A549 (cell line): ENCODE data around the gene GPR18. TPM values are rescaled to one million over a fixed set of nuclear protein-coding genes. Genes with fewer than 3 reads are reported as not detected.

ENCODE experiments used
- ATAC-seq, 2 experiments: fragments of 200-7000 bp in 1 of 2; fragments of >200 bp in 1 of 2; cut with Nextera tagmentation in 1 of 2; cut with Tn5 transposase in 1 of 2; 3 replicates each; pipeline versions ENCODE4 v1.8.0 to v1.9.1; 2018 to 2020; ENCODE audit warnings: mild to moderate bottlenecking in 1 of 2, moderate library complexity in 1 of 2
- CTCF ChIA-PET: fragments of 300-600 bp; sonication (Branson Sonifier 250); formaldehyde crosslinking; extraction: SDS; loops from one replicate; lab custom pipeline; 2021; ENCODE audit warnings: antibody characterized with exemption, inconsistent platforms; lab: Yijun Ruan, JAX
- POLR2A ChIA-PET: fragments of 350-600 bp; formaldehyde crosslinking; extraction: SDS; loops from one replicate; lab custom pipeline; 2021; ENCODE audit warnings: antibody characterized with exemption, inconsistent platforms; lab: Yijun Ruan, JAX
- DNase-seq, 2 experiments: peaks; one replicate each; pipeline versions ENCODE4 v3.0.0 to v3.0.0-alpha.2; 2011 to 2016; ENCODE audit warnings: low read depth in 1 of 2, low spot score in 1 of 2
- FAIRE-seq: peaks from 2 replicates; lab custom pipeline; 2011; peaks lifted over from hg19 to GRCh38; lab: Jason Lieb, UNC
- H3K27ac ChIP-seq, 2 experiments: fragments of >200 bp; sonication (Bioruptor Twin); formaldehyde crosslinking; 3 replicates each; pipeline ENCODE4 v1.5.1; 2016 to 2017
- H3K4me1 ChIP-seq: fragments of >200 bp; sonication (Bioruptor Twin); formaldehyde crosslinking; 3 replicates; pipeline ENCODE4 v1.6.1; 2016
- H3K4me2 ChIP-seq: fragments of >200 bp; sonication (Bioruptor Twin); formaldehyde crosslinking; 3 replicates; pipeline ENCODE4 v1.6.1; 2016
- H3K4me3 ChIP-seq: fragments of >200 bp; sonication (Bioruptor Twin); formaldehyde crosslinking; 3 replicates; pipeline ENCODE4 v1.5.1; 2016
- H3K9me3 ChIP-seq: fragments of >200 bp; sonication (Bioruptor Twin); formaldehyde crosslinking; 3 replicates; pipeline ENCODE4 v1.6.1; 2016
- CBX2 ChIP-seq: fragments of 200-600 bp; sonication (generic); IDR thresholded peaks from 2 replicates; pipeline ENCODE4 v1.6.1; 2016; ENCODE audit warnings: low read depth, mild to moderate bottlenecking, borderline replicate concordance
- CBX8 ChIP-seq: fragments of 200-600 bp; sonication (generic); IDR thresholded peaks from 2 replicates; pipeline ENCODE4 v1.6.1; 2016
- CEBPB ChIP-seq, 2 experiments: fragments of >200 bp in 1 of 2; sonication (Bioruptor Twin) in 1 of 2; formaldehyde crosslinking in 1 of 2; IDR thresholded peaks; 2 replicates each; pipeline ENCODE4 v1.6.1; 2012 to 2016
- CHD4 ChIP-seq: fragments of 200-600 bp; sonication (generic); IDR thresholded peaks from 2 replicates; pipeline ENCODE4 v1.6.1; 2016; ENCODE audit warnings: antibody characterized with exemption, mild to moderate bottlenecking, borderline replicate concordance
- EHMT2 ChIP-seq: fragments of 200-600 bp; sonication (generic); IDR thresholded peaks from 2 replicates; pipeline ENCODE4 v1.6.1; 2016; ENCODE audit warnings: antibody characterized with exemption, low read depth, mild to moderate bottlenecking, moderate library complexity
- EP300 ChIP-seq, 2 experiments: fragments of >200 bp; sonication (Bioruptor Twin); formaldehyde crosslinking; IDR thresholded peaks; 2 replicates in 1 of 2; 3 replicates in 1 of 2; pipeline ENCODE4 v1.6.1; 2016 to 2017
- FOSL2 ChIP-seq, 2 experiments: fragments of 450-650 bp in 1 of 2; fragments of >200 bp in 1 of 2; sonication (Bioruptor Twin) in 1 of 2; formaldehyde crosslinking; IDR thresholded peaks; 2 replicates each; pipeline versions ENCODE4 v1.5.0 to v1.6.1; 2016 to 2020; ENCODE audit warnings: mild to moderate bottlenecking in 1 of 2, moderate library complexity in 1 of 2
- FOXS1 ChIP-seq: fragments of 250-450 bp; sonication (Bioruptor Pico); IDR thresholded peaks from 2 replicates; pipeline ENCODE4 v1.5.0; 2020; ENCODE audit warnings: mild to moderate bottlenecking, moderate library complexity
- HDAC2 ChIP-seq: fragments of 200-600 bp; sonication (generic); IDR thresholded peaks from 2 replicates; pipeline ENCODE4 v1.6.1; 2016
- HOXB13 ChIP-seq: fragments of 250-450 bp; sonication (Bioruptor Pico); IDR thresholded peaks from 2 replicates; pipeline ENCODE4 v1.5.0; 2020; ENCODE audit warnings: low read depth, mild to moderate bottlenecking, moderate library complexity
- HOXB5 ChIP-seq: fragments of 250-450 bp; sonication (Bioruptor Pico); IDR thresholded peaks from 2 replicates; pipeline ENCODE4 v1.5.0; 2020; ENCODE audit warnings: mild to moderate bottlenecking, moderate library complexity
- KDM5A ChIP-seq: fragments of 200-600 bp; sonication (generic); IDR thresholded peaks from 2 replicates; pipeline ENCODE4 v1.6.1; 2016; ENCODE audit warnings: antibody characterized with exemption, mild to moderate bottlenecking
- MAFK ChIP-seq: fragments of 450-650 bp; IDR thresholded peaks from 2 replicates; pipeline ENCODE4 v1.6.1; 2014; ENCODE audit not compliant: partially characterized antibody
- MAX ChIP-seq: IDR thresholded peaks from 2 replicates; pipeline ENCODE4 v1.6.1; 2012
- MAZ ChIP-seq: fragments of 150-350 bp; IDR thresholded peaks from 2 replicates; pipeline ENCODE4 v1.6.1; 2014; ENCODE audit warnings: antibody characterized with exemption, low read depth, low read length, borderline replicate concordance
- MYC ChIP-seq: IDR thresholded peaks from 2 replicates; pipeline ENCODE4 v1.6.1; 2012; ENCODE audit warnings: mild to moderate bottlenecking, inconsistent platforms, low read length, improper control_type of control experiment, borderline replicate concordance
- NFE2L2 ChIP-seq: fragments of 150-350 bp; conservative IDR thresholded peaks from 2 replicates; pipeline ENCODE4 v1.6.1; 2014; ENCODE audit warnings: low read length
- NPAS2 ChIP-seq: fragments of 250-450 bp; sonication (Bioruptor Pico); IDR thresholded peaks from 2 replicates; pipeline ENCODE4 v1.8.0; 2022; ENCODE audit warnings: mild to moderate bottlenecking, moderate library complexity, borderline replicate concordance
- POLR2AphosphoS2 ChIP-seq: conservative IDR thresholded peaks from 2 replicates; pipeline ENCODE4 v1.6.1; 2012; ENCODE audit warnings: low read length, improper control_type of control experiment, inconsistent platforms
- RARB ChIP-seq: fragments of 250-450 bp; sonication (Bioruptor Pico); IDR thresholded peaks from 2 replicates; pipeline ENCODE4 v1.8.0; 2021; ENCODE audit warnings: mild to moderate bottlenecking, moderate library complexity
- SREBF2 ChIP-seq: fragments of 450-650 bp; IDR thresholded peaks from 2 replicates; pipeline ENCODE4 v1.6.1; 2014; ENCODE audit warnings: mild to moderate bottlenecking, moderate library complexity
- TFCP2L1 ChIP-seq: fragments of 250-450 bp; sonication (Bioruptor Pico); IDR thresholded peaks from 2 replicates; pipeline ENCODE4 v1.5.0; 2021; ENCODE audit warnings: mild to moderate bottlenecking
- ZNF302 ChIP-seq: fragments of 250-450 bp; sonication (Bioruptor Pico); IDR thresholded peaks from 2 replicates; pipeline ENCODE4 v1.9.0; 2021; ENCODE audit warnings: inconsistent platforms, mild to moderate bottlenecking, moderate library complexity
- WGBS: methylation state at CpG from one replicate; pipeline ENCODE4 v1.1.6; 2017; ENCODE audit errors: missing lambda C conversion rate; 5-methylcytosine and 5-hydroxymethylcytosine counted together
- polyA plus RNA-seq, 4 experiments: library from polyadenylated mRNA; depleted of rRNA in 3 of 4; stranded (reverse); fragments of >200 nt; fragmentation: RNase III in 1 of 4; extraction: RNeasy Plus Mini Kit Qiagen cat#74134 plus additional on column Dnase treatment in 1 of 4; gene quantifications; 2 replicates in 3 of 4; 3 replicates in 1 of 4; pipeline ENCODE4 v1.2.3, GENCODE V29; 2011 to 2017
- TF ChIP-seq, protein P1 (sequence below): IDR thresholded peaks from 2 replicates; pipeline ENCODE4 v1.6.1; 2012; ENCODE audit warnings: low read depth, borderline replicate concordance
- TF ChIP-seq, protein P2 (sequence below): fragments of 250-450 bp; sonication (Bioruptor Pico); IDR thresholded peaks from 2 replicates; pipeline ENCODE4 v1.5.0; 2020; ENCODE audit warnings: low read depth, mild to moderate bottlenecking, moderate library complexity

The GPR18 gene
- polyA plus RNA-seq, 2 of the 4 experiments (the other 2 are of a cell fraction): not detected

- Histone ChIP-seq H3K4me1 (no peaks in the 10 kb centered on the region), H3K27ac (no peak overlapping the region), H3K4me3 (no peak overlapping the region), H3K9me3 (no peaks in the 10 kb centered on the region), H3K4me2 (no peak overlapping the region)
- ATAC-seq (no peak), FAIRE-seq (no peak), DNase-seq (no peak)
- CTCF ChIA-PET: interaction anchor here (1.2 to 2.2 kb wide), 4 partner anchors 8 to 181 kb away, joined by 3 to 8 read pairs (median 6); no protein-coding TSS in a partner anchor
- POLR2A ChIA-PET: interaction anchor here (1.3 kb wide), 1 partner anchor 56 kb away, joined by 3 read pairs; the partner anchor contains the start of gene UBAC2
- 94% methylated on average over 2 of the region's 2 CpGs for WGBS
- no peak for TF ChIP-seq MAFK
- no peak for TF ChIP-seq MAX
Measured at GRCh38 chr13:99256283-99256682, 1.9 kb downstream of the GPR18 start.

- Histone ChIP-seq H3K4me3 (no peak overlapping the region), H3K4me1 (no peaks in the 10 kb centered on the region), H3K27ac (no peak overlapping the region), H3K4me2 (no peak overlapping the region), H3K9me3 (no peaks in the 10 kb centered on the region)
- no peak for TF ChIP-seq SREBF2
- no peak for TF ChIP-seq HOXB5 (CRISPR knock-in tag)
- TF ChIP-seq FOXS1 (CRISPR knock-in tag): no peak
- TF ChIP-seq FOSL2 (IDR thresholded peaks at IDR 0.05): no peak
- no peak for TF ChIP-seq FOSL2 (CRISPR knock-in tag; IDR thresholded peaks at IDR 0.05)
- TF ChIP-seq HDAC2: no peak
- no peak for TF ChIP-seq NFE2L2
- TF ChIP-seq TFCP2L1 (CRISPR knock-in tag): no peak
- TF ChIP-seq CEBPB (IDR thresholded peaks at IDR 0.05): no peak
- no peak for TF ChIP-seq CBX2
- TF ChIP-seq, protein P1, sequence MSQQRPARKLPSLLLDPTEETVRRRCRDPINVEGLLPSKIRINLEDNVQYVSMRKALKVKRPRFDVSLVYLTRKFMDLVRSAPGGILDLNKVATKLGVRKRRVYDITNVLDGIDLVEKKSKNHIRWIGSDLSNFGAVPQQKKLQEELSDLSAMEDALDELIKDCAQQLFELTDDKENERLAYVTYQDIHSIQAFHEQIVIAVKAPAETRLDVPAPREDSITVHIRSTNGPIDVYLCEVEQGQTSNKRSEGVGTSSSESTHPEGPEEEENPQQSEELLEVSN: no peak
- TF ChIP-seq CHD4: no peak
- no peak for TF ChIP-seq MAZ
- no peak for TF ChIP-seq EP300 (IDR thresholded peaks at IDR 0.05)
- no peak for TF ChIP-seq KDM5A
- TF ChIP-seq RARB (CRISPR knock-in tag): no peak
- TF ChIP-seq CBX8: no peak
- DNase-seq (no peak), ATAC-seq (no peak), FAIRE-seq (no peak)
- 91% methylated on average over 10 of the region's 10 CpGs for WGBS
- ChIA-PET CTCF (interaction anchor here (1.4 to 2.2 kb wide), 3 partner anchors 9 to 14 kb away, joined by 6 to 8 read pairs (median 7); no protein-coding TSS in a partner anchor), POLR2A (interaction anchor here (1.3 kb wide), 1 partner anchor 55 kb away, joined by 3 read pairs; the partner anchor contains the start of gene UBAC2)
Measured at GRCh38 chr13:99255271-99255670, 2.9 kb downstream of the GPR18 start.

DNA sequence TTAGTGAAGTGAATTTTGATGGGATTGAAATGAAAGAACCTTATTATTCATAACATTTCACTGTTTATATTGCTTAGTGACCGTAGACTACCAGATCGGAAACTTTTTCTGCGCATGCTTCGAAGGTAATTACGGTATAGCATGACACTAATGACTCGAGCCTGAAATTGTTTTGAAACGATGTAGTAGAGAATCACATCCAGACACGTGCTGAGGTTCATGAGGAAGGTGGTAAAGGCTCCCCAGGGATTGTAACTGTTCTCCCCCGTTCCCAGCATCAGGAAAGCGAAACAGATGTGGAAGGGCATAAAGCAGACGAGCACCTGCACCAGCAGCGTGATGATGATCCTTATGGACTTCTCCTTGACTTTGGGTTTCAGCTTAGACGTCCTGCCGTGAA, 3.3 kb downstream of the GPR18 start:
- FAIRE-seq: no peak
- POLR2A ChIA-PET: no interaction called here

DNA sequence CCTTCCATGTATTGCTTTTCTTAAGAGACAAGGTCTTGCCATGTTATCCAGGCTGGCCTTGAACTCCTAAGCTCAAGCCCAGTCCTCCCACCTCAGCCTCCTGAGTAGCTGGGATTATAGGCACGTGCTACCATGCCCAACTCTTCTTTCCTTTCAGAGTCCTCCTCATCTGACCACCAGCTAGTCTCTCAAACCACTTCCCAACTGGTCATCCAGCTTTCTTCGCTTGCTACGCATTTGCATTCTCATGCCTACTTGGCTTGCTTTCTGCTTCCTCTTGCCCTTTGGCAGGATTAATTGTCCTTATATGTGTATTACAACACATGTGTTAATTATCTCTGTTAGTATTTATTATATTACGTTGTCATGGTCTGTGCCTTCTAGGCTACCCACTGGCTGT, 6.3 kb downstream of the GPR18 start:
- FAIRE-seq: no peak
- CTCF ChIA-PET: interaction anchor here (0.6 to 1.9 kb wide), 4 partner anchors 14 to 46 kb away, joined by 3 to 6 read pairs (median 3); no protein-coding TSS in a partner anchor
- TF ChIP-seq SREBF2: no peak
- no peak for TF ChIP-seq MAX
- no peak for TF ChIP-seq EHMT2
- no peak for TF ChIP-seq CHD4
- TF ChIP-seq, protein P2, sequence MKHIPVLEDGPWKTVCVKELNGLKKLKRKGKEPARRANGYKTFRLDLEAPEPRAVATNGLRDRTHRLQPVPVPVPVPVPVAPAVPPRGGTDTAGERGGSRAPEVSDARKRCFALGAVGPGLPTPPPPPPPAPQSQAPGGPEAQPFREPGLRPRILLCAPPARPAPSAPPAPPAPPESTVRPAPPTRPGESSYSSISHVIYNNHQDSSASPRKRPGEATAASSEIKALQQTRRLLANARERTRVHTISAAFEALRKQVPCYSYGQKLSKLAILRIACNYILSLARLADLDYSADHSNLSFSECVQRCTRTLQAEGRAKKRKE (CRISPR knock-in tag): no peak
- TF ChIP-seq HOXB13 (CRISPR knock-in tag): no peak

More for the DNA sequence above, 3.3 kb downstream of the GPR18 start:
- CTCF ChIA-PET: interaction anchor here (2.2 kb wide), 1 partner anchor 9 kb away, joined by 7 read pairs; no protein-coding TSS in a partner anchor
- Histone ChIP-seq H3K4me2 (no peak overlapping the region), H3K4me1 (no peaks in the 10 kb centered on the region), H3K27ac (no peak overlapping the region), H3K9me3 (no peaks in the 10 kb centered on the region), H3K4me3 (no peak overlapping the region)
- WGBS: 90% methylated on average over 14 of the region's 14 CpGs
- DNase-seq (no peak), ATAC-seq (no peak)
- TF ChIP-seq NPAS2 (CRISPR knock-in tag) (no peak), POLR2AphosphoS2 (no peak), MAFK (no peak), ZNF302 (CRISPR knock-in tag) (no peak), MYC (no peak)

More for the DNA sequence above, 6.3 kb downstream of the GPR18 start:
- POLR2A ChIA-PET: no interaction called here
- Histone ChIP-seq H3K27ac (no peak overlapping the region), H3K4me1 (no peaks in the 10 kb centered on the region), H3K4me3 (no peak overlapping the region), H3K4me2 (no peak overlapping the region), H3K9me3 (no peaks in the 10 kb centered on the region)
- WGBS: 91% methylated on average over 4 of the region's 4 CpGs
- no peak for ATAC-seq
- no peak for DNase-seq
